GM12801 (cell line): ENCODE results near the gene DDC.

Experiments used
- CTCF ChIP-seq: IDR thresholded peaks from one replicate; pipeline ENCODE4 v1.5.1; 2011; ENCODE audit warnings: control low read depth; ENCODE audit not compliant: insufficient read length; ENCODE audit errors: extremely low read depth

DDC gene

GRCh38 chr7:50605059-50605458, 39.9 kb upstream of the DDC start:
- TF ChIP-seq CTCF: no peak

GRCh38 chr7:50603287-50603686, 38.1 kb upstream of the DDC start:
- TF ChIP-seq CTCF: no peak

GRCh38 chr7:50599385-50599784, 34.2 kb upstream of the DDC start:
- TF ChIP-seq CTCF: no peak

GRCh38 chr7:50598460-50599343, 33.5 kb upstream of the DDC start:
- no peak for TF ChIP-seq CTCF

- no peak for TF ChIP-seq CTCF
Observed at GRCh38 chr7:50596484-50596883, 31.3 kb upstream of the DDC start.

GRCh38 chr7:50595491-50596102, 30.4 kb upstream of the DDC start:
- TF ChIP-seq CTCF: no peak

- no peak for TF ChIP-seq CTCF
Observed at GRCh38 chr7:50594734-50595485, 29.7 kb upstream of the DDC start.
